Mammary epithelial cell (primary cell): ENCODE data around the gene GPR151.

Experiments used
- CTCF ChIP-seq, 2 donors: IDR thresholded peaks in 1 of 2; conservative IDR thresholded peaks in 1 of 2; 2 replicates each; pipeline ENCODE4 v1.5.1; 2011 to 2012; ENCODE audit warnings: inconsistent platforms in 2 of 2, low read length in 2 of 2, mild to moderate bottlenecking in 2 of 2, control low read depth in 1 of 2, low read depth in 1 of 2; ENCODE audit not compliant: insufficient read depth in 1 of 2; ENCODE audit errors: extremely low read depth in 1 of 2
- EZH2 ChIP-seq: IDR thresholded peaks from 2 replicates; pipeline ENCODE4 v1.6.1; 2012; ENCODE audit warnings: low read length, inconsistent platforms, borderline replicate concordance

- TF ChIP-seq CTCF (conservative IDR thresholded peaks at IDR 0.05 in 1 of 2, IDR thresholded peaks at IDR 0.05 in 1 of 2; ENCODE audit: extremely low read depth in 1 of 2, insufficient read depth in 1 of 2, low read depth in 1 of 2, low read length in 2 of 2) (no peak), EZH2 (no peak)
These were observed 5.6 kb upstream of the GPR151 start for GRCh38 chr5:146521403-146522106.
